Measurements from ENCODE around the gene PAGR1.

GRCh38 chr16:29858149-29858849 lies 42.3 kb downstream of the PAGR1 start:
- TF ChIP-seq CTCF (IDR thresholded peaks at IDR 0.05; ENCODE audit: insufficient read depth, low read length, poor library complexity, severe bottlenecking) (no peak), EZH2phosphoT487 (conservative IDR thresholded peaks at IDR 0.05; ENCODE audit: low read length) (no peak)
